ENCODE measurements around the gene RBSN.

RBSN gene

DNA sequence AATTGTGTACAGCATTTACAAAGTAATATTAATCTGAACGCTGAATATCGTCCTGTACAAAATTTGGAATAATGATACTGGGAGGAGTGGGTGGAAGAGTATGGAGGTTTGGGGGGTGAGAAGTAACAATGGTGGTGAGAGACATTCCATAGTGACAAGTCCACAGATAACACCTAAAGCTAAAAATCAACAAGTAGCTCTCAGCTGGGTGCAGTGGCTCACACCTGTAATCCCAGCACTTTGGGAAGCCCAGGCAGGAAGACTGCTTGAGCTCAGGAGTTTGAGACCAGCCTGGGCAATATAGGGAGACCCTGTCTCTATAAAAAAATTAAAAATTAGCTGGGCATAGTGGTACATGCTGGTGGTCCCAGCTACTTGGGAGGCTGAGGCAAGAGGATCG is 38.9 kb downstream of the RBSN start:
- no peak for DNase-seq (ENCODE audit: low spot score)

DNA sequence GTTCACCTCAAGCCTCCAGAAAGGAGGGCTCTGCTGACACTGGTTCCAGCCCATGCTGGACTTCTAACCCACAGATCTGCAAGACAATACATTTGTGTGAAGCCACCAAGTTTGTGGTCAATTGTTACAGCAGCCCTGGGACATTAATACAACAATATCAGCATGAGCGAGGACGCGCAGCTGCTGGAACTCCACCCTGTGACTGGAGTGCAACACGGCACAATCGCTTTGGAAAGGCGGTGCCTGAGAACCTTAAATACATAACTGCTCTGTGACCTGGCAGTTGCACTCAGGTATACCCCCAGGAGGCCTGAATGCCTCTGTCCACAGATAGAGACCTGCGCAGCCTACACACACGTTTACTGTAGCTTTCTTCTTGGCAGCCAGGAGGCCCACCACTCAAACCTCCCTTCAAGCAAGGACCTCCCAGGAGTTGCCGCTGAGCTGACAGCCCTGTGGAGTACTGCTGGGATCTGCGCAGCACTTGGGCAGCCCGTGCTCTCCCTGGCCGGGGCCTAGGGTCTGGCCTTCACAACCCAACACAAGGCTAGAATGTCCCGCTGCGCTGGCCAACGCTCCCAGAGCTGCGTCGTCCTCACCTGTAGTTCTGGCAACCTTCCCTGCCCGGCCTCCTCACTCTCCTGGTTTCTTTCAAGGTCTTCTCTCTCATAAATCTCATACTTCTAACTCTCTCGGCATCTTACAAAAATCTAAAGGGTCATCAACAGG is 42.1 kb downstream of the RBSN start:
- no peak for DNase-seq (ENCODE audit: low spot score)

DNA sequence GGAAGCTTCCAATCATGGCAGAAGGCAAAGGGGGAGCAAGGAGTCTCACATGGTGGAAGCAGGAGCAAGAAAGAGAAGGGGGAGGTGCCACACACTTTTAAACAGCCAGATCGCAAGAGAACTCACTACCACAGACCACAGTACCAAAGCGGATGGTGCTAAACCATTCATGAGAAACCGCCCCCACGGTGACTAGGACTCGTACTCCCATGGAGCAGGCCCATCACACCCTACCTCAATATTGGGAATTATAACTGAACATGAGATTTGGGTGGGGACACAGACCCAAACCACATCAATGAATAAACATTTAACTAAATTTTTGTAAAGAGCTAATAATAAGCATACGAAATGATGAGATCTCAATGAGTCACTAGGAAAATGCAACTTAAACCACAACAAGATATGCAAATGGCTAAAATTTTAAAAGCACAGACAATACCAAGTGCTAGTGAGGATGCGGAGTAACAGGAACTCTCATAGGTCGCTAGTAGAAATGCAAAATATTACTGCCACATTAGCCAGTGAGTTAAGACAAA is 43.9 kb downstream of the RBSN start:
- DNase-seq (ENCODE audit: low spot score) = peak; percentile 58

DNA sequence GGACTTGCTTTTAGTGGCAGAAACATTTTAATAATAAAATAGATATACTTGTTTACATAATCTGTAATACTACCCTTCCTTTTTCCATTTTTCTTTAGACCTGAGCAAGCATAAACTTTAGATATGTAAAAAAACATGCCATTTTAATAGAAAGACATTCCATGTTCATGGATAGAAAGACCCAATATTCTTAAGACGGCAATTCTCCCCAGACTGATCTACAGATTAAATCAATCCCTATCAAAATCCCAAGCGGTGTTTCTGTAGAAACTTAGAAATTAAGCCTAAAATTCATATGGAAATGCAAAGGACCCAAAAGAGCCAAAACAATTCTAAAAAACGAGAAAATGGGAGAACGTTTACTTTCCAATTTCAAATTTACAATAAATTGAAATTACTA is 45.4 kb downstream of the RBSN start:
- no peak for DNase-seq (ENCODE audit: low spot score)

DNA sequence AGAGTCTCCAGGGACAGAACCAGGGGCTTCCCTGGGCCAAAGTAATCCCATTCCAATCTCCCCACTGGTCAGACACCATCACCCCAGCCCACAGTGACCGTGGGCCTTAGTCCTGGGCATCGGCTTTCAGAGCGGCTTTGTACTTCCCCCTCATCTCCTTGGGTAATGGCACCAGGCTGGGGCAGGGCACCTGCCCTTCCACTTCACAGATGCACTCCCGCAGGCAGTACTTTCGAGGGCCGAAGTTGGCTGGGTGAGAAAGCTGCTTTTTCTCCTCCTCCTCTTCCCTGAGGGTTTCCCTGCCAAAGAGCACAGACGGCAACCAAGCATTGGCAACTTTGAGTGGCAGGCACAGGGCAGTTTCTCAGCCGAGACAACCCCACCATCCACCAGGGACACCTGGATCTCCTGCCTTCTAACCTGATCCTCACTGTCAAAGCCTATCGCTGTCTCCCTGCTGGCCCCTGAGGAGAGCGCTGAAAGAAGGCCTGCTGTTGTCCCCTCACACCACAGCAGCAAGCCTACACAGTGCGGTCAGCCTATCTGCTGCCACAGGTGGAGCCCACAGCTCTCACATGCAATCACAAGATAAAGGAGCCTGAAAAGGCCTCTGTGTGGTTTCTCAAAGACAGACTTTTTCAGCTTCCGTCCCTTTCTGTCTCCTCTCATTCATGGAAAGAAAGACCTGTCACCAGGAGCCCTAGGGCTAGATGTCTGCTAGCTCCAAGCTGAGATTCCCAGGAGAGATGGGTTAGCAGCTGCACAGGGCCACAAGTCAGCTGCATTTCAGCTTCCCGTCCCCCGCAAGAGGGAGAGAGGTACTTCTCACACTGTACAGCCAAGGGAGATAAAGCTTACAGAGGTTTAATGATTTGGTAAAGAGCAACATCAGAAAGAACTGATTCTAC is 46.4 kb downstream of the RBSN start:
- no peak for DNase-seq (ENCODE audit: low spot score)

DNA sequence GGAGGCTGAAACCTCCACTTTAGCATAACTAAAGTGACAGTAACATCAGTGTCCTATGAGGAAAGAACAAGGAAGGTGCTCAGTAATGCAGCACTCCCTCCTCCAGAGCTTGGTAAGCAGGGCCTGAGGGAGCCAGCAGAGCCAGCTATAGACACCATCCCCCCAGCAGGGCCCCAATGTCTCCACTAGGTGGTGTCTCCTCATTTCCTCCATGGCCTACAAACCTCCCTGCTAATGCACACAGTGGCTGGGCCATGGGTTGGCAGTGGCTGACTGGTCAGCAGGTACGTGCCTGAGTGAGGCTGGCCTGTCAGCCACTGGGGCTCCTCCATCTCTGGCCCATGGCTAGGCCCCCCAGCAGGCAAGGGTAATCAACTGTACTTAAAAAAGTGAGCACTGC is 47.4 kb downstream of the RBSN start:
- DNase-seq (ENCODE audit: low spot score) = peak; percentile 42

DNA sequence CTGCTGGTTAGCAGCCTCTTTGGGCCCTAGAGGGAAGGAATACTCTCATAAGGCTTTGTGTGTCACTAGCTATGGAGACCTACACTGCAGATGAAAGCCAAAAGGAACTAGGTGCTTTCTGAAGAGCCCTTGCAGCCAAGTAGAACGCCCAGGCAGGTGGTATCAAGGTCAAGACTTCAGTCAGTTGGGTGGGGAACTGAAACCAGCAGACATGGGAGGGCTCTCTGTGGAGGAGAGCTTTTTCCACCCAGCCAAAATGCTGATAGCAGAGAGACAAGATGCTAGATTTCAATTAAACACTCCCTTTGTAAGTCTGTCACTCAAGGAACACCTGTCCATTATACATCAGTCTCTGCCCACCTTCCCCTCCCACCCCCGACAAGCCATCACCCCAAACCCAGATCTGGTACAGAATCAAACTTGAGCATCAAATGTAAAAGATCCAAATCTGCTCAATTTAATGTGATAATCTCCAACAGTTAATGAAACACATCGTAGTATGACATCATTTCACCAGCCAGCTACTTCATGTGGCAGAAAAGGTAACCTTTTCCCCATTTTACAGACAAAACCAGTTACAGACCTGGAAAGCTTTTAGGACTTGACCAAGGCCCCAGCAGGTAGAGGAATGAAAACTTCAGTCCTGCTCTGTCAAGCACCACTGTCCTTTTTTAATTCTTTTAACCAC is 48.4 kb downstream of the RBSN start:
- no peak for DNase-seq (ENCODE audit: low spot score)

DNA sequence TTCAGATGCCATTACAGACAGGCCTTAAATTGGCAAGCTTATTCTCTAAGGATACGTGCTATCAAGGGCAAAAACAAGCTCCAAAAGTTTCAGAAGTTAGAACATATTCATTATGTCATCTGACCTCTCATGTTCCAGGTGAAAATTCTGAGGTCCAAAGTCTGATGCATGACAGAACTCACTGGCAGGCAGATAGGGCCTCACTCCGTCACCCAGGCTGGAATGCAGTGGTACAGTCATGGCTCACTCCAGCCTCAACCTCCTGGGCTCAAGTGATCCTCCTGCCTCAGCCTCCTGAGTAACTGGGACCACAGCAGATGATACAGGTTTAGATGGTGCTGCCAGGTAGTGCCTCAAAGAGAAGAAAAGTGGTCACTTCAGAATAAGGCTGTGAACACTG is 49.4 kb downstream of the RBSN start:
- no peak for DNase-seq (ENCODE audit: low spot score)

DNA sequence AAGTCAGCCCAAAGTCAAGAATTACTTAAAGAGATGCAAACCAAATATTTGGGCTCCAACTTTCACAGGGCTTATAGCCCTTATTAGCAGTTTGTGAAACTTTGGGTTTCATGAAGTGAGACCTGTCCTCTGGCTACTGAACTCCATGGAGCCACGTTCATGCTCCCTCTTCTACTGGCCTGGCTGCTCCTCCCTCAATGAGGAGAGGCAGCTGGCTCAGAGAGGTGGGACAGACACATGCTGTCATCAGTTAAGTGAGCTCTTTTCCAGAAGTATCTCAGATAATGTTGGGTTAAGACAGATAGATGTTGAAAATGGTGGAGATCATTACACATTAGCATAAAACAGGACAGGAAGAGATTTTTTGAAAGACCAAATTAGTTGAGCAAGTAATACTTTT is 53.3 kb downstream of the RBSN start:
- DNase-seq (ENCODE audit: low spot score) = no peak

DNA sequence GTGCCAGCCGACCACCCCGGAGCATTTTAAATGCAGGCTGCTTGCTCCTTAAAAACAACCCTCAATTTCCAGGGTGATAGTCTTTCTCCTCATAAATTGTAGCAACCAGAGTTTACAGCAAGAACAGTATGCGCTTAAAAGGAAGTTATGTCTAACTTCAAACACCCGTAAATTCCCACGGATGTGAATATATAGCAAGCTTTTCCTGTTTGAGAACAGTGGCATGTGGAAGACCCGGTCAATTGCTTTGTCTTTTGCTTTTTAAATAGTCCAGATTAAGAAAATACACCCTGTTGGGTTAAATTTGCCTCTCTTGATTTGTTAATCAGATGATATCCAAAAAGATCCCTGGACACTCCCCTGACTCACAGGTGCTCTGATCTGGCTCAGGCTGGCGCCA is 54.6 kb downstream of the RBSN start:
- DNase-seq (ENCODE audit: low spot score) = no peak

DNA sequence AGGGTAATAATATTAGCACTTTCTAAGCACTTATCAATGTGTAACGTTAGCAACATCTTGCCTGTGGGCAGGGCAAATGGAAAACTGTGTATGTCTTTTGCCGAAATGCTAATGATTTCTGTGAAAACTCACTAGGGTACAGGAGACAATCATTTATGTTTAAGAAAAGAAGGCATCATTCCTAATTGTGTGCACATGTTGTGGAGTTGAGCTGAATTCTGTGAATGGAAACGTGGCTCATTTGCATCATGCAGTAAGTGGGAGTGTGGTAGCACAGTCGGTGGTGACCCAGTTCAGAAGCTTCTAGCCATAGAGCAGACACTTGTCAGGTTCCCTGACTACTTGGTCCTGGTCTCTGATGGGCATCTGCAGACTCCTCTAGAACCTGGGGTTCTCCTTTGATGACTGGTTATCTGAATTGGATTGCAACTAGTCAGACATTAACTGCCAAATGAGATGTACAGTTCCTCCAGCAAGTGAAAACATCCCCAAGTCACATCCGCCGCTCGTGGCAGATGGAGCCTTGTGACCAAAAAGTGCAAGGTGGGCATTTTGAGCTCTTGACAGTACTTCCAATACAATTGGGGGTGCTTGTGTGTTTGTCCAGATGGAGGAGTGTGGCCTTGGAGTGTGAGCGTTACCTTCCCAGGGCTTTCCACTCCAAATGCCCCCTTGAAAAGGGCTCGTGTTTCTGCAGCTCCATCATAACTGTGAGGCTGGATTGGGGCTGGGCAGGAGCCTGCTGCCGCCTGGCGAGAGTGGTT is 55.4 kb downstream of the RBSN start:
- no peak for DNase-seq (ENCODE audit: low spot score)

DNA sequence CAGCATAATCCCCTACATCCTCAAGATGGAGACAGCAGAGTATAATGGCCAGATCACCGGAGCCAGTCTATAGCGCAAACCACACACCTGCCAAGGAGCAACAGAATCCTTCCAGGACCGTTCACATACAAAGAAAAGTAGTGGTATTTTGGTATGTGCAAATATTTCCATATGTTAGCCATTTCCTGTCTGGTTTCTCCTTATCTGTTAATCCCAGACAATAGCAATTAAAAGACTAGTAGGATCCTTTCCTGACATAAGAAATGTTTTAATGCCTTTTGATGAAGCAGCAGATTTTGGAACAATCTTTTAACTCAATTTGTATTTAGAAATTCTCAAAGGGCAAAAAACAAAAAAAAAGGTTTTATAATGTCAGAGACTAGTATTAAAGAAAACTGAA is 56.0 kb downstream of the RBSN start:
- no peak for DNase-seq (ENCODE audit: low spot score)

DNA sequence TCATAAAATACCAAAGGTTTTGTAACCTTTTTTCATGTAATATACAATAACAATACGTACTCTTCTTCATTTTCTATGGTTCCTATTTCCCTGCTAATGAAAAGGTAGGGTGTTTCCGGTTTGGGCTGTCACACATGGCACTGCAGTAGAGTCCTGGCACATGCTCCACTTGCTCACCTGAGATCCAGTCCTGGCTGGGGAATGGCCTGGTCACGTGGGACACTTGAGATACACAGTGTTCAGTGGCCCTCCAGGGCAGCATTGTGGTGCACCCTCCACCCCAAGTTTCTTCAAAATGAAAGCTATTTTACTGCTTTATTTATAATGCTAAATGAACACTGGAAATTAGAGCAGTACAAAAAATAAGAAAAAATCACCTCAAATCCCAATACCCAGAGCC is 57.0 kb downstream of the RBSN start:
- no peak for DNase-seq (ENCODE audit: low spot score)

DNA sequence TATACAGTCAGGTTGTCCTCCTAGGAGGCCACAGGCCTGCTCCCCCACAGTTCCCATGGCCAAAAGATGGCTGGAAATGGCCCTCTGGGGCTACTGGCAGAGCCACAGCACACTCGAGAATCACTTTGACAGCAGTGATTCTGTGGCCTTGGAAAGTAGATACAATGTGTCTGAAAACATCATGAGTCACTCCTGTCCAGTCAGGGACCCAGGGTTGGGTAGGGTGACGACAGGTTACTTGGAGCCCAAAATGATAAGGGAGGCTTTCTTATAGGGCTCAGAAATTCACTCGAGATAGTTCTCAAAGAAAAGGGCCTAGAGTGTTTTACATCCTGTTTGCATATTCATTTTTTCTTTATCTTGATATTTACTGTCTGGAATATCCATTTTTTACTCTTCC is 58.1 kb downstream of the RBSN start:
- no peak for DNase-seq (ENCODE audit: low spot score)

DNA sequence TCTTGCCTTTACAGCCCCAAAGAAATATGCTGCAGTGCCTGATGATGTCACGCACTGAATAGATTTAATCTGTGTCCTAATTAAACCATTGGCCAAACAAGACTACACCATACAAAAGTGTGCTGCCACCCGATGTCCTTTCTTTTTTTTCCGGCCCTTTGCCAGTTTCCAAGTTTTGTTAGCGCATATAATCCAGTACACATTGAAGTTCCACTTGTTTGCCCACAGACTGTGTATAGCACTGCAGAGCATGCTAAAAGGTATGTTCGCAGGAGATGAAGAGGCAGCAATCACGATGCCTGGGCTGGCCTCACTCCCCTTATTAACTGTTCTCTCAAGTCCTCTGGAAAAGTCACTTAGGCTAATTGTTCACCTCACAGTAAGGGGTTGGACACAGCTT is 60.6 kb downstream of the RBSN start:
- no peak for DNase-seq (ENCODE audit: low spot score)

DNA sequence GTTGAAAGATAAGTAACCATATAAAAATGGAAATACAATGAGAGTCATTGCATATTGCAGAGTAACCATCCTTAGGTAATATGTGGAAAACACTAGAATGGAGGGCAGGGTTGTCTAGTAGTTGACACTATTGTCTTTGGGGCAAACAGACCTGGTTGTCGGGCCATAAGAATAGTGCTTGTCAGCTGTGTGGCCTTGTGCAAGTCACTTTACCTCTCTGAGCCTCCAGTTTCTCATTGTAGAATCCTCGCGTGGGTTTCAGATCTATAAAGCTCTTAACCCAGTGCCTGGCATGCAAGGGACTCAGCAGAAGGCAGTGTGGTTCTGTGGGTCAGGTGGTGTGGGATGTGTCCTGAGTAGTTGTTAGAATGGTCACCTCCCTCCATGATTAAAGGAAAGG is 65.8 kb downstream of the RBSN start:
- no peak for DNase-seq (ENCODE audit: low spot score)

DNA sequence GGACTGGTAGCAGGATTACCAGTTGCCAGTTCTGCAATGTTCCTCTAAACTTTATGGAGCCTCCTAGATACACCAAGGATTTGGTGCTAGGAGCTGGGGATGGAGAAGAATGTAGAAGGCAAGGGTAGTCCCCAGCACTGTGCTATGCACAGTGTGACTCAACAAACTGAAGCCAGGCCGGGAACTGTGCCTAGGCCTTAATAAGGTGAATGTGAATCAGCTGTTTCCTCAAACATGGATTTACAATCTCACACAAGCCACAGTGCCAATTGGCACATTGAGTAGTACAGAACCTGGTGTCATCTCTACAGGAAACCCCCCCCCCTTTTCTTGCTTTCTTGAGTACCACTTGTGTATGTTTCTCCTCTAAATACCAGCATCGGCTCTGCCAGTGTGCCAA is 66.3 kb downstream of the RBSN start:
- no peak for DNase-seq (ENCODE audit: low spot score)

DNA sequence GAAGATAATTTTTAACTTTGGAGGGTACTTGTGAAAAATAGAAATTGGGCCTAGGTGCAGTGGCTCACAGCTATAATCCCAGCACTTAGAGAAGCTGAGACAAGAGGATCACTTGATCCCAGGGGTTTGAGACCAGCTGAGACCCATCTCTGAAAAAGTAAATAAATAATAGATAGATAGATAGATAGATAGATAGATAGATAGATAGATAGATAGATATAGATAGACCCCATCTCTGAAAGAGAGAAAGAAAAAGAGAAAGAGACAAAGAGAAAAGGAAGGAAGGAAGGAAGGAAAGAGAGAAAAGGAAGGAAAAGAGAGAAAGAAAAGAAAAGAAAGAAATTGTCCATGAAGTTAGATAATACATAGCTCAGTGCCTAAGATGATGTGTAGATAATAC is 69.3 kb downstream of the RBSN start:
- DNase-seq (ENCODE audit: low spot score) = no peak

DNA sequence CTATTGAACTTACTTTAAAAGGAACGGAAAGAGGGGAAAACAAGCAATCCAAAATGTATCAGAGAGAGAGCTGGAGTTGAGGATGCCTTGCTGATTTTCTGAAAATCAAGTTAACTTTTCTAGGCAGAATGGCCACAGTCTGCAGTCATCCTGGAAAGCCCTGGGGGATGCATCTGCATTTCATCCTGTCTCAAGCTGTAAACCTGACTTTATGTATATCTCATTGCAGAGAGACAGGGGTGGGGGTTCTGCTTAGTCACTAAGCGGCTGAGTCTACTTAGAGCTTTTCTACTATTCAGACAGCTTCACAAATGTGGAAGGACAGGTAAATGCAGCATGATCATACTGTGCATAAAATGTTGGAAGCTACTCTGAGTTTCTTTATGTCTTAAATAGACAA is 75.2 kb downstream of the RBSN start:
- no peak for DNase-seq (ENCODE audit: low spot score)

DNA sequence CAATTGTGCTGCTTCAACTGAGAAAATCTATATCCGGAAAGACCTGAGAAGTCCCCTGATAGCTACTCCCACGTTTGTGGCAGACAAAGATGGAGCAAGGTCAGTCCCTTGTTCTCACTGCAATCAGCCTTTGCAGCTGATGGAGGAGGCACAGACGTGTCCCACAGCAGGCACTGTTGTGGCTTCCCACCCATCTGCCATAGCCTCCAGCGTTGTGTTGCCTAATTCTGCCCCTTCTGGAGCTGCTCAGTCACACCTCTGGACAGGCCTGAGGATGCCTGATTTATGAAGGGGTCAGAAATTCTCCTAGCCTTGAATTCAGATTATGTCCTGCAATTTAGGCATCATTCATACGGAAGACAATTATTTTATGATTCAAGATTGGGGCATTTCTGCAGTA is 75.7 kb downstream of the RBSN start:
- DNase-seq (ENCODE audit: low spot score) = no peak

Measured in CD4-positive, alpha-beta T cell treated with Interleukin-2 at 100 ng/mL for 4 hours (primary cell).